GM12892 (cell line): ENCODE results near the gene ANK2.

Experiments used
- DNase-seq: peaks from one replicate; pipeline ENCODE4 v3.0.0; 2011; ENCODE audit not compliant: insufficient read length
- FAIRE-seq: peaks from 2 replicates; lab custom pipeline; 2011; peaks lifted over from hg19 to GRCh38; lab: Jason Lieb, UNC
- POLR2A ChIP-seq: IDR thresholded peaks from 2 replicates; pipeline ENCODE4 v1.6.1; 2011; ENCODE audit warnings: low read depth, low read length, control low read depth
- POLR2AphosphoS5 ChIP-seq: IDR thresholded peaks from 2 replicates; pipeline ENCODE4 v1.6.1; 2011; ENCODE audit warnings: low read depth, low read length, control low read depth
- TAF1 ChIP-seq: IDR thresholded peaks from 2 replicates; pipeline ENCODE4 v1.6.1; 2011; ENCODE audit warnings: low read depth, mild to moderate bottlenecking, control low read depth, low read length, borderline replicate concordance

The ANK2 gene

DNA sequence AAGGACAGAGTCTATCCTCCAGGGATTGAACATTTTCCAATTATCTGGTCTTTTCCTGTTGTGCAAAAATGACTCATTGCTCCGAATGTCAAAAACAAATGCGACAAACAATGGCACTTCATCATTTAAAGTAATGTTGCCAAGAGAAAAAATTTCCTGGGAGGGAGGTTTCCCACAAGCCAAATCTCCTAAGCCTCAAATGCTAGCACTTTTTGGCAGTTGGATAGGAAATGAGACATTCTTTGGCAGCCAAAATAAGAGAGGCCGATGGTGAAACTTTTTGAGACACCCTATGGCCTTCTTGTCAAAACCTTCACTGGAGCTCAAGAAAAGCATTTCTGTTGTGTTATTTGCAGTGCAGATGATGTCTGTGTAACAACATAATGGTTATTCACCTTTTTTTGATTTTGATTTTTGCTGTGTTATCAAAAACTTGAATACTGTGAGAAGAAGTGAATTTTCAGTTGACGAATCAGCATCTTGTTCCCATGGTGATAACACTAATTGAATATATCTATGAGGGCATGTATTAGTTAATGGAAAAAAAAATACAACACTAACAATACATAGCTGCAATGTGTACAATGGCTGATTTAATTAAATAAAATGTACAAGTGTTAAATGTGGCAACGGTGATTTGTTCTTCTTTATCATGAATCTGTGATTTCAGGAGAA is 333.8 kb downstream of the ANK2 start:
- TF ChIP-seq POLR2AphosphoS5, result no peak
- no peak for TF ChIP-seq TAF1
- TF ChIP-seq POLR2A, result no peak
- DNase-seq (no peak), FAIRE-seq (no peak)

DNA sequence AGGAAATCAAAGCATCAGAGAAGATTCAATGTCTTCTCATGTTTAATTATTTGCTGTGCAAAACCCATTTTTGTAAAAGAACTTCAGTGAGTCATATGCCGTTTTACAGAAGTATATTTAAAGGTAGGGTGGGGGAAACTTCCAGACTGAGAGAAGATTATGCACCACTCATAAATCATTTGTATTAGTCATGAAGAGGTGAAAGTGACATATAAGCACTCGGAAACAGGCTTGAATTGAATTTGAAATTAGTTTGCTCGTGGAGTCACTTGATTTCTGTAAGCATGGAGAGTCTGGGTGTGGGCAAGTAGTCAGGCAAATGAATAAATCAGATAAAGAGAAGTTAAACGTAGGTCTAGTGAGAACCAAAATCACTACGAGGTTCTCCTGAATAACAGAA is 335.1 kb downstream of the ANK2 start:
- FAIRE-seq, result no peak
- TF ChIP-seq POLR2A, result no peak
- TF ChIP-seq POLR2AphosphoS5, result no peak
- TF ChIP-seq TAF1, result no peak

DNA sequence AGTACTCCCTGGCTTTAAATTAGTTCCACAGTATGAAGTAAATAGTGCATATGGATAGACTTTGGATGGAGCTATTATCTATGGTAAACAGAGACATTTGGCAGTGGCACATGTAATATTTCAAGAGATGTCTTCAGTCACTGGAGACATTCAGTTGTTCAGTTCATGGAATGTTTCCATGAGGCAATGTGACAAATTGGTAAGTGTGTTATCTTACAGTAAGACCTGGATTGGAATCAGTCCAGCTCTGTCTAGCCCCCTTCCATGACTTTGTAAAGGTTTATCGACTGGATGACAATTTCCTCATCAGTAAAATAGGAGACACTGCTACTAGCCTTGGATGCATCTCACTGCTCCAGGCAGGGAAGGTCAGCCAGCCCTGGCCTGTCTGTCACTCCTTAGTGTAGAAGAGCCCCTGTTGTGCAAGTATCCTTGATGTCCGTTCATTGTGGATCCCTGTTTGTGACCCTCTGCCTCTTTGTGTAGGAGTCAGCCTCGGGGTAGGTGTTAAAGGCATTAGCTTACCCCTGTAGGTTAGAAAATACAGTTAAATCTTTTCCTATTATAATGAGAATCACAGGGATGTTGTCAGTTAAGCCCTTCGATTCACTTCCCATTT is 335.9 kb downstream of the ANK2 start:
- no peak for DNase-seq
- no peak for TF ChIP-seq POLR2AphosphoS5
- TF ChIP-seq TAF1, result no peak
- TF ChIP-seq POLR2A, result no peak
- FAIRE-seq, result no peak

More for the DNA sequence above, 335.1 kb downstream of the ANK2 start:
- no peak for DNase-seq

DNA sequence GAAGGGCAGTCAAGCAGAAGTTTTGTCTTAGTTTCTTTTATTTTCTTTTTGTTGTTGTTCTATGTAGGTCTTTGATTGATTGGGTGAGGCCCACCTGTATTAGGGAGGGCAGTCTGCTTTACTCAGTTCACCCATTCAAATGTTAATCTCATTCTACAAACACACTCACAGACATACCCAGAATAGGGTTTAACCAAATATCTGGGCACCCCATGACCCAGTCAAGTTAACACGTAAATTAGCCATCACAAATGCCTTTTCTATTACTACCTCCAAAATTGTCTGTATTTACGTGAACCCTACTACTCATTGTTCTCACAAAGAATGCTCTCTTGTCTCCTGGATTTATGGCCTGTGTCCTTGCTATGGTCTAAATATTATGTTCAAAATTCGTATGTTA is 339.7 kb downstream of the ANK2 start:
- no peak for DNase-seq
- no peak for TF ChIP-seq POLR2AphosphoS5
- no peak for TF ChIP-seq TAF1
- no peak for TF ChIP-seq POLR2A
- FAIRE-seq, result no peak

DNA sequence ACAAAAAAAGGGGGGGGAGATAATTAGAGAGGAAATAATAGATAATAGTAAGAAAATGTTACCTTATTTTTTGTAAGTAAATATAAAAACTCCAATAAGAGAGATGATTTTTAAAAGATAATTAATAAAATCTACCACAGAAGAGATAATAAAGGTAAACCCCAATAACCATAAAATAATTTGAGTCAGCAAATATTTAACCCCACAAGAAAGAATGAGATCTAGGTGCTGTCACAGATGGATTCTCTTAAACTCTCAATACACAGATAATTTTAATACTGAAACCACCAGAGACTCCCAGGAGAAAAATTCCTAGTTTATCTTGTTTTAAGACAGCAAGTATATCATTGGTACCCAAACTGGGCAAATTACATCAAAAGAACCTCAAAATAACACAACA is 341.4 kb downstream of the ANK2 start:
- DNase-seq, result no peak
- FAIRE-seq, result no peak
- TF ChIP-seq POLR2AphosphoS5, result no peak
- TF ChIP-seq POLR2A, result no peak
- TF ChIP-seq TAF1, result no peak

DNA sequence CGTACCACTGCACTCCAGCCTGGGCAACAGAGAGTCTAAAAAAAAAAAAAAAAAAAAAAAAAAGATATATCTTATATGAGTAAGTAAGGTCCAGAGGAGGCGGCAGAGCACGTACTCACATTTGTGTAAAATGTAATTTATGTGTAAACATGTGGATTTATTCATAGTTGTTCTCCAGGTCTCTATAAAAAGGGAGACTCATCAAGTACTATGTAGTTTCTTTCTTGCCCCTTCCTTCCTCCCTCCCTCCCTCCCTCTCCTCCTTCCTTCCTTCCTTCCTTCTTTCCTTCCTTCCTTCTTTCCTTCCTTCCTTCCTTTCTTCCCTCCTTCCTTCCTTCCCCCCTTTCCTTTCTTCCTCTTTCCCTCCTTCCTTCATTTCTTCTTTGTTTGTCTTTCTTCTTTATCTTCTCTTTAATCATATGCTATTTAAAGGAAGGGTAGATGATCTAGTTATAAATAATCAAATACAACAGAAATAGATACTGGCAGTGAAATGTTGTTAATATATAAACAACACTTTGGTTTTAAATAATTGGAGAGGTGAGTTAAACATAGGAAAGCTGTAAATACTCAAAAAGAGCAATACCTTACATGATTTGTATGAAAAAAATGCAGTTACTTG is 344.8 kb downstream of the ANK2 start:
- no peak for TF ChIP-seq POLR2AphosphoS5
- TF ChIP-seq POLR2A, result no peak
- TF ChIP-seq TAF1, result no peak
- no peak for DNase-seq
- no peak for FAIRE-seq

DNA sequence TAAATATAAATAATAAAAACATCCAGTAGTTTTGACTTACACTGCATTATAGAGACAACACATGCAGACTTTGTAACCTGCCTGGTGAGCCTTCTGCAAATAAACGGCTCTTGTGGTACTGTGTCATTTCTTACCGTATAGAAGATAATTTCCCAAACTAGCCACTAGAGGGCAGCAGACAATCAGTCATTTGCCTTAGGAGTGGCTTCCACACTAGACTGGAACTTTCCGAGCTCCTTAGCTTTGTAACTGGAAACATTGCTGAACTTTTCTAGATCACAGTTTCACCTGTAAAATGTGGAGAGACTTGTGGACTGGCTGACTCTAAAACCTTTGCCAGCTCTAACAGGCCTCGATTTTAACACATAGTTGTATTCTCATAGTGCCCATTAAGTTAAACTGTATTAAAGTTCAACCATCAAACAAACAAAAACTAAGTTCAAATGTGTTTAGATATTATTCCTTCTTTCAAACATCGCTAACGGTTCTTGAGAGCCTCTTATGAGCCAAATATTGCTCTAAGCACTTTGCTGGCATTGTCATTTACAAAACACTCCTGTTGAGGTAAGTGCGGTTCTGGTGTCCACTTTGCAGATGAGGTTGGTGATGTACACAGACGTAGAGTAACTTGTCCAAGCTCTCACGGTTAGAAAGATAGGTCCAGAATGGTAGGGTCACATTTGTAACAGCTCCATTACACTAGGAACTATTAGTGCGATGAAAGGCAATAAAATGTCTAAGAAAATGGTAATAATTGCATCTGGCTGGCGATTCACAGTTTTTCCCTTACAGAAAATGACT is 345.5 kb downstream of the ANK2 start:
- FAIRE-seq (peak; percentile 74), DNase-seq (peak; percentile 14)
- no peak for TF ChIP-seq TAF1
- no peak for TF ChIP-seq POLR2AphosphoS5
- no peak for TF ChIP-seq POLR2A

DNA sequence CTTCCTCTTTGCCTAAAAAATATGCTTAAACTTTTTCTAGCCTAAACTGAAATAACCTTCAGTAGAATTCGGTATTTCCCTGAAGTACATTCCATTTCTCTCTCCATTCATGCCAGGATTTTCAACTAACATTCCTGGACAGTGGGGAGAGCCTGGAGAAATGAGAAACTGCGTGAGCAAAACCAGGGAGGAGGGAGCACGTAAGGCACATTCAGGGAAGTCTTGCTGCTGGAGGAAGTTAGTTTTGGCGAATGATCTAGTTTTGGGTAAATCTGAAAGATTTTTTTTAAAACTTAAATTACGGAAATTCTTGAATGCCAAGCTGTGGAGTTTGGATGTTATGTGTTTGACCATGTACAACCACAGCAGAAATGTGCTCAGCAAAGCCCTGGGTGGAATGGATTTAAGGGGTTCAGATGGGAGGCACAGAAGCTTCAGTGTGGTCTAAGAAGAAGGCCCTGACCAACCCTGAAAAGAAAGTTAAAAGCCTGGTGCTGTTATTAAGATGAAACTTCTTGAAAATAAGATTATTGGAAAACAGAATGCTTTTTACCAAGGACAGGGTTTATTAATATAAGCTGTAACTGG is 347.8 kb downstream of the ANK2 start:
- DNase-seq (no peak), FAIRE-seq (no peak)
- TF ChIP-seq POLR2A (no peak), TAF1 (no peak), POLR2AphosphoS5 (no peak)

DNA sequence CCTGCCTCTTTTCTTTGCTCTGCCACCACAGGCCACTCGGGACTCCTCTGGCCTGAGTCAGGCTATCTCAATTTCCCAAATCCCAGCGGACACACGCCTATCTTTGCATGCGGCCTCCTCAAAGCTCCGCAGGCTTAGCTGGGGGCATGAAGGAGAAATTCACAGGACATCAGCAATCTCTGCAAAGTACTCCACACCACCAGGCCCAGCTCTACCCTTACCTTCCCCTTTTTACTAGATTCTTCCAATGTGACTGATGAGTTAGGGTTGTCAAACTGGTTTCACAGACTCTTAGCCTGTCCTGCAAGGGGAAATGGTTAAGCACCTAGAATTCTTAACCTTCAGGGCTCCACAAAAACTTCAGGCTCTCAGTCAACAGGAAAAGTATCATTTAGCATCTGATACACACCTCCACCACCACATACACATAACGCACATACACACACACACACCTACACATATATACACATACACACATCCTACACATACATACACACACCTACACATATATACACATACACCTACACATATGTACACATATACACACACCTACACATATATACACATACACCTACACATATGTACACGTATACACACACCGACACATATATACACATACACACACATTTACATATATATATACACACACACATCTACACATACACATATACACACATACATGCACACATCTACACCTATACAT is 349.1 kb downstream of the ANK2 start:
- TF ChIP-seq TAF1 (no peak), POLR2AphosphoS5 (no peak), POLR2A (no peak)
- no peak for DNase-seq
- FAIRE-seq, result no peak

DNA sequence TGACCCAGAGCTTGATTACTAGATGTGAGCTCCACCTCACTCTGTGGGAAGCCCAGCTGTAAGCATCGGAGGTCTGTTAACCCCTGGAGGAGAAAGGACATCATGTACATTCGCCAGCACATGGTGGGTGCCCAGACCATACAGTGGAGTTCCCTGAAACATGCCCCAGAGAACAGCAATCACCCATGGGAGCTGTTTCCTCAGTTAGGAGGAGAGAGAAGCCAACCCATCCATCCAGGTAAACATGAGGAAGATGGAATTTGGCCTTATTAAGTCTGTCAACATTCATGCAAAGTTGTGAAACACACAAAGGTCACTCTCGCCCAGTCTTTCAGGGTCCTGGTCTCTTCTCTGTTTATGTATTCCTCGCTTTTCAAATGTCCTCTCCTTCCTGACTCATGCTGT is 354.7 kb downstream of the ANK2 start:
- FAIRE-seq, result no peak
- no peak for DNase-seq
- TF ChIP-seq POLR2A (no peak), POLR2AphosphoS5 (no peak)

DNA sequence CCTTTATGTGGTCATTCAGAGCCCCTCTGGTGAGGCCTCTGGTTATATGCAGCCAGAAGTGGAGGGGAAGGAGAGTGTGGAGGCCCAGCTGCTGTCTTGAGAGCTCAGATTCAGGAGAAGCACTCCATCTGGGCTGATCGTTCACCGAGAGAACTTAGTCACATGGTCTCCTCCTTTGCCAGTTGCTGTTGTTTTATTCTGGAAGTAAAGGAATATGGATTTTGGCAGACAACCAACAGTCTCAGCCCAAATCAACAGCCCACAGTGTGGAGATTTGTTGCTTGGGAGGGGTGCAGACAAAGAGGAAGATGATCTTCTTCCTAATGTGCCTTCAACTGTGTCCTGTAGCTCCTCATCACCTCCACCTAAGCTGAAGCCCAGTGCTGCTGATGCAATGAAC is 355.4 kb downstream of the ANK2 start:
- TF ChIP-seq TAF1, result no peak
- TF ChIP-seq POLR2AphosphoS5, result no peak
- TF ChIP-seq POLR2A, result no peak
- FAIRE-seq (no peak), DNase-seq (no peak)
